Stimulated activated CD8-positive, alpha-beta memory T cell treated with anti-CD3 and anti-CD28 coated beads, Interleukin-15, amount 100 ng/mL, for 1 hour (primary cell): ENCODE measurements around the gene C20orf144.
"Not testable (repeated sequence)": the region's sequence is repeated elsewhere in the genome, so short reads cannot be mapped to it uniquely, and the experiment has no call there.

Source experiments
- DNase-seq: peaks from one replicate; pipeline ENCODE4 v3.0.0-alpha.2; 2020; ENCODE audit warnings: low read depth

The C20orf144 gene

GRCh38 chr20:33697129-33697528, 35.0 kb downstream of the C20orf144 start:
- no peak for DNase-seq

- DNase-seq, result not testable (repeated sequence)
Measured at GRCh38 chr20:33698966-33699365, 36.8 kb downstream of the C20orf144 start.

- DNase-seq, result not testable (repeated sequence)
Measured at GRCh38 chr20:33700696-33701441, 38.7 kb downstream of the C20orf144 start.

- DNase-seq, result no peak
Measured at GRCh38 chr20:33701629-33702450, 39.7 kb downstream of the C20orf144 start.

GRCh38 chr20:33702861-33703260, 40.7 kb downstream of the C20orf144 start:
- no peak for DNase-seq

- DNase-seq, result no peak
Measured at GRCh38 chr20:33703498-33704137, 41.5 kb downstream of the C20orf144 start.

- no peak for DNase-seq
Measured at GRCh38 chr20:33704197-33704924, 42.2 kb downstream of the C20orf144 start.

GRCh38 chr20:33707668-33708067, 45.5 kb downstream of the C20orf144 start:
- no peak for DNase-seq

GRCh38 chr20:33709398-33709797, 47.3 kb downstream of the C20orf144 start:
- no peak for DNase-seq

- DNase-seq, result no peak
Measured at GRCh38 chr20:33709905-33710541, 47.9 kb downstream of the C20orf144 start.

GRCh38 chr20:33710681-33711445, 48.7 kb downstream of the C20orf144 start:
- DNase-seq, result no peak

GRCh38 chr20:33711446-33711738, 49.3 kb downstream of the C20orf144 start:
- no peak for DNase-seq
